Spleen (tissue), 11 donors: ENCODE data around the gene MITD1. TPM values are rescaled to one million over a fixed set of nuclear protein-coding genes. Genes with fewer than 3 reads are reported as not detected.

Source experiments
- DNase-seq: peaks from one replicate; pipeline ENCODE4 v3.0.0-alpha.2; 2020
- H3K27ac ChIP-seq, 8 donors: fragments of 200-600 bp; sonication (generic) in 7 of 8; 1 replicate in 4 of 8; 2 replicates in 4 of 8; pipeline versions ENCODE4 v1.5.0 to v1.8.0; 2016 to 2021; ENCODE audit warnings: inconsistent platforms in 4 of 8, mild to moderate bottlenecking in 4 of 8, moderate library complexity in 1 of 8
- H3K27me3 ChIP-seq, 7 donors: fragments of 200-600 bp; sonication (generic) in 6 of 7; replicated peaks in 1 of 7; 1 replicate in 4 of 7; 2 replicates in 3 of 7; pipeline versions ENCODE4 v1.5.0 to v1.8.0; 2016 to 2021; ENCODE audit warnings: inconsistent platforms in 3 of 7, mild to moderate bottlenecking in 1 of 7
- H3K36me3 ChIP-seq, 6 donors: fragments of 200-600 bp; sonication (generic) in 5 of 6; 1 replicate in 4 of 6; 2 replicates in 2 of 6; pipeline versions ENCODE4 v1.5.0 to v1.8.0; 2016 to 2021; ENCODE audit warnings: inconsistent platforms in 2 of 6
- H3K4me1 ChIP-seq, 6 donors: fragments of 200-600 bp; sonication (generic) in 5 of 6; 1 replicate in 3 of 6; 2 replicates in 3 of 6; pipeline versions ENCODE4 v1.5.0 to v1.8.0; 2016 to 2021; ENCODE audit warnings: inconsistent platforms in 3 of 6
- H3K4me3 ChIP-seq, 8 donors: fragments of 200-600 bp; sonication (generic) in 7 of 8; 1 replicate in 4 of 8; 2 replicates in 4 of 8; pipeline versions ENCODE4 v1.5.0 to v1.8.0; 2016 to 2021; ENCODE audit warnings: inconsistent platforms in 4 of 8, mild to moderate bottlenecking in 4 of 8, moderate library complexity in 2 of 8
- H3K9me3 ChIP-seq, 8 donors: fragments of 200-600 bp; sonication (generic) in 7 of 8; 1 replicate in 4 of 8; 2 replicates in 4 of 8; pipeline versions ENCODE4 v1.5.0 to v1.8.0; 2016 to 2021; ENCODE audit warnings: inconsistent platforms in 4 of 8
- CTCF ChIP-seq, 11 experiments: fragments of 200-600 bp in 7 of 11; fragments of 450-650 bp in 4 of 11; sonication (generic) in 4 of 11; IDR thresholded peaks in 8 of 11; conservative IDR thresholded peaks in 3 of 11; 1 replicate in 7 of 11; 2 replicates in 4 of 11; pipeline versions ENCODE4 v1.4.0 to v1.8.0; 2016 to 2021; ENCODE audit warnings: antibody characterized with exemption in 11 of 11, inconsistent platforms in 4 of 11, mild to moderate bottlenecking in 1 of 11
- POLR2A ChIP-seq, 3 donors: fragments of 450-650 bp; IDR thresholded peaks; one replicate each; pipeline ENCODE4 v1.5.1; 2017; ENCODE audit warnings: antibody characterized with exemption in 3 of 3, mild to moderate bottlenecking in 1 of 3
- POLR2AphosphoS5 ChIP-seq, 3 donors: sonication (generic); formaldehyde crosslinking; IDR thresholded peaks; one replicate each; pipeline ENCODE4 v1.5.1; 2017; ENCODE audit warnings: antibody characterized with exemption in 3 of 3
- WGBS, 5 donors: extraction: QIAGEN DNeasy Blood & Tissue Kit in 3 of 5; methylation state at CpG; one replicate each; pipeline versions ENCODE4 v1.1.5 to v1.1.7; 2013 to 2018; 5-methylcytosine and 5-hydroxymethylcytosine counted together
- intact Hi-C: fragments of 100-400 bp; cut with DNase I; formaldehyde crosslinking; loops from one replicate; pipeline ENCODE4 v1.15.0; 2023; ENCODE audit warnings: low total_unique reads
- polyA plus RNA-seq, 3 donors: library from polyadenylated mRNA; stranded (reverse); fragments of 200-250 nt; gene quantifications; one replicate each; pipeline ENCODE4 v1.2.1, GENCODE V29; 2013
- total RNA-seq, 7 donors: library from RNA; depleted of rRNA in 3 of 7; stranded (reverse); fragments of >200 nt in 3 of 7; fragmentation: NEBNext Ultra II Directional in 4 of 7; extraction: Animal tissue kit (Norgen Biotek cat#: 25700) in 4 of 7; gene quantifications; one replicate each; pipeline versions ENCODE4 v1.1.0 to v1.2.1, GENCODE V29; 2016 to 2021
- donor health status: healthy with polysubstance abuse.
- donor health status: DM: no; HTN: no; CAD: no; lungs with moderate emphysema.
- donor health status: DM: no; HTN: no; CAD: no.
- donor health status: Bipolar disorder and iron deficiency.
- donor health status: healthy.
- donor health status: DM: no; HTN: no; CAD: no.
- donor health status: DM: yes; HTN: yes; CAD: no.

The MITD1 gene
- total and polyA plus RNA-seq, 10 donors, result 30.4 to 72.4 (median 40.0) TPM

GRCh38 chr2:99152199-99152895 is 28.5 kb downstream of the MITD1 start:
- TF ChIP-seq POLR2AphosphoS5 (IDR thresholded peaks at IDR 0.05) (no peak), CTCF (IDR thresholded peaks at IDR 0.05 in 8 of 11, conservative IDR thresholded peaks at IDR 0.05 in 3 of 11) (no peak), POLR2A (IDR thresholded peaks at IDR 0.05) (no peak)
- H3K4me1 ChIP-seq, result peaks cover 19 to 66% (median 31%) of the 10 kb centered on the region in 6 donors
- H3K27ac ChIP-seq, result no peak overlapping the region
- intact Hi-C loops, result no loop called here
- H3K27me3 ChIP-seq, result no peaks in the 10 kb centered on the region
- H3K4me3 ChIP-seq, result no peak overlapping the region
- H3K36me3 ChIP-seq, result peaks cover 0 to 8% (median 0%) of the 10 kb centered on the region in 6 donors
- no peak for DNase-seq
- WGBS, 5 donors, result 80 to 88% (median 86%) methylated on average over 7 of the region's 7 CpGs
- no peaks in the 10 kb centered on the region for H3K9me3 ChIP-seq

DNA sequence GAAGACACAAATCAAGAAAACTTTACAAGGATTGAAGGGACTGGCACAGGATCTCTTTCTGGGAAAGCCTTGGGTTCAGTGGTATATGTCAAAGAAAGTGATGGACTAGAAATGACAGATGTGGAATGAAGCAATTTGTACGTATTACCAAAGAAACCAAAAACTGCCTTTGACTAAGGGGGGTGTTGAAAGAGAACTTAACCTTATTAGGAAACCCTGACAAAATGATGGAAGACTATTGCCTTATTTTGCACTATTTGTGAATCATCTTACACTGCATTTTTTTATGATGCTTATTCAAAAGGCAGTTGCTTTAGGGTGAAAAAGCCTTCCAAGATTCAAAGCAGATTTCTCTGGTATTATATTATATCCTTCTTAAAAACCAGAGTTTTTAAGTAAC is 30.2 kb downstream of the MITD1 start:
- Histone ChIP-seq H3K9me3 (no peaks in the 10 kb centered on the region), H3K36me3 (no peaks in the 10 kb centered on the region), H3K27ac (peak overlapping the region in 5 of 8 donors; percentile 31 to 60 (median 57)), H3K27me3 (no peaks in the 10 kb centered on the region), H3K4me1 (peaks cover 7 to 49% (median 14%) of the 10 kb centered on the region in 6 donors), H3K4me3 (no peak overlapping the region)
- TF ChIP-seq POLR2AphosphoS5 (IDR thresholded peaks at IDR 0.05) (no peak), CTCF (IDR thresholded peaks at IDR 0.05 in 8 of 11, conservative IDR thresholded peaks at IDR 0.05 in 3 of 11) (no peak), POLR2A (IDR thresholded peaks at IDR 0.05) (no peak)
- no peak for DNase-seq
- WGBS, 5 donors, result 58 to 78% (median 65%) methylated on average over 1 of the region's 1 CpG
- intact Hi-C loops, result no loop called here

GRCh38 chr2:99141110-99142108 is 39.4 kb downstream of the MITD1 start, which contains the start of gene C2orf15:
TSS of gene C2orf15 (plus strand) at chr2:99141707. CDS start at chr2:99150559, 8,852 bp downstream.
- WGBS, 5 donors, result 0 to 1% (median 1%) methylated on average over 71 to 84 of the region's 84 CpGs
- peaks cover 0 to 36% (median 19%) of the 10 kb centered on the region in 6 donors for H3K4me1 ChIP-seq
- H3K9me3 ChIP-seq, result no peaks in the 10 kb centered on the region
- H3K27me3 ChIP-seq, result no peaks in the 10 kb centered on the region
- peak within 1 kb of the TSS; percentile 79 to 97 (median 90) for H3K27ac ChIP-seq
- peak; percentile 100 for DNase-seq
- H3K4me3 ChIP-seq, result peak within 1 kb of the TSS; percentile 66 to 96 (median 81)
- TF ChIP-seq POLR2A (IDR thresholded peaks at IDR 0.05), result peak in 1 of 3 donors; percentile 91
- peak in 2 of 11 experiments; percentile 15 to 42 for TF ChIP-seq CTCF (IDR thresholded peaks at IDR 0.05 in 8 of 11, conservative IDR thresholded peaks at IDR 0.05 in 3 of 11)
- TF ChIP-seq POLR2AphosphoS5 (IDR thresholded peaks at IDR 0.05), result peak; percentile 92 to 97 (median 93)
- intact Hi-C loops, result no loop called here
- H3K36me3 ChIP-seq, result no peaks in the 10 kb centered on the region
